PFSK-1 (cell line): Measurements from ENCODE around the gene DAB1.

ENCODE experiments used
- FOXP2 ChIP-seq: optimal IDR thresholded peaks from 2 replicates; pipeline ENCODE3; 2011; ENCODE audit warnings: borderline replicate concordance, control low read depth, inconsistent platforms; ENCODE audit not compliant: insufficient read depth; ENCODE audit errors: extremely low read length, extremely low read depth
- POLR2AphosphoS5 ChIP-seq: IDR thresholded peaks from 2 replicates; pipeline ENCODE4 v1.6.1; 2012; ENCODE audit warnings: low read depth, mild to moderate bottlenecking, control low read depth, low read length, moderate library complexity
- TF ChIP-seq, protein P1 (sequence below), 2 experiments: IDR thresholded peaks; 2 replicates each; pipeline versions ENCODE4 v1.6.1 to v1.8.0; 2011 to 2012; ENCODE audit warnings: low read depth in 2 of 2, low read length in 2 of 2, control low read depth in 1 of 2, inconsistent platforms in 1 of 2, mild to moderate bottlenecking in 1 of 2, moderate library complexity in 1 of 2; ENCODE audit not compliant: insufficient read depth in 1 of 2

DNA sequence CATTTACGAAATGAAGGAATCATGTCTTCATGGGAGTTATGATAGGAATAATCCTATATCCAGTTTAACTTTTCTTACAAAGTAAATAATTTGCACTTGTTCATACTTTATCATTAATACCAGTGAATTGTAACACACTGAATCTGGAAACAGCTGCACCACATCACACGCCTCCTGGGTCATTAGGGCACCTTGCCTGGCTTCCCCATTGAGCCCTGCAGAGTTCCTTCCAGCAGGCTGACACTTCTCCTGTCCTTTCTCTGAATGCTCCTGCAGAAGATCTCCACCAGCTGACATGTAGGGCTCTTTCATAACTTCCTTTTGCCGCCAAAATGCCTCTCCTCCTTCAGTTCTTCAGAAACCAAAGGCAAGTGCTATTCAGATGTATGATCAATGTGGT, 201.1 kb downstream of the DAB1 start:
- TF ChIP-seq POLR2AphosphoS5, result no peak
- TF ChIP-seq, protein P1, sequence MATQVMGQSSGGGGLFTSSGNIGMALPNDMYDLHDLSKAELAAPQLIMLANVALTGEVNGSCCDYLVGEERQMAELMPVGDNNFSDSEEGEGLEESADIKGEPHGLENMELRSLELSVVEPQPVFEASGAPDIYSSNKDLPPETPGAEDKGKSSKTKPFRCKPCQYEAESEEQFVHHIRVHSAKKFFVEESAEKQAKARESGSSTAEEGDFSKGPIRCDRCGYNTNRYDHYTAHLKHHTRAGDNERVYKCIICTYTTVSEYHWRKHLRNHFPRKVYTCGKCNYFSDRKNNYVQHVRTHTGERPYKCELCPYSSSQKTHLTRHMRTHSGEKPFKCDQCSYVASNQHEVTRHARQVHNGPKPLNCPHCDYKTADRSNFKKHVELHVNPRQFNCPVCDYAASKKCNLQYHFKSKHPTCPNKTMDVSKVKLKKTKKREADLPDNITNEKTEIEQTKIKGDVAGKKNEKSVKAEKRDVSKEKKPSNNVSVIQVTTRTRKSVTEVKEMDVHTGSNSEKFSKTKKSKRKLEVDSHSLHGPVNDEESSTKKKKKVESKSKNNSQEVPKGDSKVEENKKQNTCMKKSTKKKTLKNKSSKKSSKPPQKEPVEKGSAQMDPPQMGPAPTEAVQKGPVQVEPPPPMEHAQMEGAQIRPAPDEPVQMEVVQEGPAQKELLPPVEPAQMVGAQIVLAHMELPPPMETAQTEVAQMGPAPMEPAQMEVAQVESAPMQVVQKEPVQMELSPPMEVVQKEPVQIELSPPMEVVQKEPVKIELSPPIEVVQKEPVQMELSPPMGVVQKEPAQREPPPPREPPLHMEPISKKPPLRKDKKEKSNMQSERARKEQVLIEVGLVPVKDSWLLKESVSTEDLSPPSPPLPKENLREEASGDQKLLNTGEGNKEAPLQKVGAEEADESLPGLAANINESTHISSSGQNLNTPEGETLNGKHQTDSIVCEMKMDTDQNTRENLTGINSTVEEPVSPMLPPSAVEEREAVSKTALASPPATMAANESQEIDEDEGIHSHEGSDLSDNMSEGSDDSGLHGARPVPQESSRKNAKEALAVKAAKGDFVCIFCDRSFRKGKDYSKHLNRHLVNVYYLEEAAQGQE (IDR thresholded peaks at IDR 0.05; ENCODE audit: insufficient read depth in 1 of 2, low read depth in 2 of 2, low read length in 2 of 2), result no peak
- no peak for TF ChIP-seq FOXP2
